Stimulated activated CD8-positive, alpha-beta memory T cell treated with anti-CD3 and anti-CD28 coated beads, Interleukin-7, amount 100 ng/mL, for 24 hours (primary cell): Measurements from ENCODE around the gene NHEJ1.
A peak's percentile ranks its signal among the peaks of the same experiment; 100 is the strongest.

Experiments
- DNase-seq: peaks from one replicate; pipeline ENCODE4 v3.0.0-alpha.2; 2020; ENCODE audit warnings: low read depth

NHEJ1 gene

DNA sequence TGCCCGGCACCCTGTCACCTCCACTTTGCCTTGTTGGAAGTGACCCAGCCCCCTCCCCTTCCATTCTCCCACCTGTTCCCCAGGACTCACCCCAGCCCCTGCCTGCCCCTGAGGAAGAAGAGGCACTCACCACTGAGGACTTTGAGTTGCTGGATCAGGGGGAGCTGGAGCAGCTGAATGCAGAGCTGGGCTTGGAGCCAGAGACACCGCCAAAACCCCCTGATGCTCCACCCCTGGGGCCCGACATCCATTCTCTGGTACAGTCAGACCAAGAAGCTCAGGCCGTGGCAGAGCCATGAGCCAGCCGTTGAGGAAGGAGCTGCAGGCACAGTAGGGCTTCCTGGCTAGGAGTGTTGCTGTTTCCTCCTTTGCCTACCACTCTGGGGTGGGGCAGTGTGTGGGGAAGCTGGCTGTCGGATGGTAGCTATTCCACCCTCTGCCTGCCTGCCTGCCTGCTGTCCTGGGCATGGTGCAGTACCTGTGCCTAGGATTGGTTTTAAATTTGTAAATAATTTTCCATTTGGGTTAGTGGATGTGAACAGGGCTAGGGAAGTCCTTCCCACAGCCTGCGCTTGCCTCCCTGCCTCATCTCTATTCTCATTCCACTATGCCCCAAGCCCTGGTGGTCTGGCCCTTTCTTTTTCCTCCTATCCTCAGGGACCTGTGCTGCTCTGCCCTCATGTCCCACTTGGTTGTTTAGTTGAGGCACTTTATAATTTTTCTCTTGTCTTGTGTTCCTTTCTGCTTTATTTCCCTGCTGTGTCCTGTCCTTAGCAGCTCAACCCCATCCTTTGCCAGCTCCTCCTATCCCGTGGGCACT is 21.9 kb upstream of the NHEJ1 start:
- DNase-seq: no peak

DNA sequence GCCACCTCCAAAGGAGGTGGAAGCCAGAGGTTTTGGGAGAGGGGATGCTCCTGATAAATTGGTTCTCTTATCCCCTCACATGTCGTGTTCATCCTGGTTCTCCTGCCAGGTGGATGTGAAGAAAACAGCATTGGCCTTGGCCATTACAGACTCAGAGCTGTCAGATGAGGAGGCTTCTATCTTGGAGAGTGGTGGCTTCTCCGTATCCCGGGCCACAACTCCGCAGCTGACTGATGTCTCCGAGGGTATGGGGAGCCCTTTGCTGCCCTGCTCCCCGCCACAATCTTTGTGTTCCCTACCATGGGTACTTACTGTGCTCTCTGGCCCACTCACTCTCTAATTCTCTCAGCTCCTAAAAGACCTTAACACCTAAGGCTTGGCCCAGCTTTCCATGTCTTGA is 20.9 kb upstream of the NHEJ1 start:
- DNase-seq: no peak

DNA sequence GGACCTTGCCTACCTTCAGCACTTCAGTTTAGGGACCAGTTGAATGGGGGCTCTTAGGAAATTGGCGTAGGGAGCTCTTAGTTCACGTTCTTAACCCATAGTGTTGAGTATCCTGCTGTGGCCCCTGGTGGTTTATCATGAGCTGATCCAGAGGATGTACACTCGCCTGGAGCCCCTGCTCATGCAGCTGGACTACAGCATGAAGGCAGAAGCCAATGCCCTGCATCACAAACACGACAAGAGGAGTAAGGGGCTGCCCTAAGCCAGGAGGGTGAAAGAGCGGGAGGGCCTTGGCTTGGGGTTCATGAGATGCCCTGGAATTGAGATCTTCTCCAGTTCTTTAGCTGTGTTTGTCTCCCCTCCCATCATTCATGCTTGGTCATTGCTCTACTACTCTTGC is 20.3 kb upstream of the NHEJ1 start:
- DNase-seq: no peak

DNA sequence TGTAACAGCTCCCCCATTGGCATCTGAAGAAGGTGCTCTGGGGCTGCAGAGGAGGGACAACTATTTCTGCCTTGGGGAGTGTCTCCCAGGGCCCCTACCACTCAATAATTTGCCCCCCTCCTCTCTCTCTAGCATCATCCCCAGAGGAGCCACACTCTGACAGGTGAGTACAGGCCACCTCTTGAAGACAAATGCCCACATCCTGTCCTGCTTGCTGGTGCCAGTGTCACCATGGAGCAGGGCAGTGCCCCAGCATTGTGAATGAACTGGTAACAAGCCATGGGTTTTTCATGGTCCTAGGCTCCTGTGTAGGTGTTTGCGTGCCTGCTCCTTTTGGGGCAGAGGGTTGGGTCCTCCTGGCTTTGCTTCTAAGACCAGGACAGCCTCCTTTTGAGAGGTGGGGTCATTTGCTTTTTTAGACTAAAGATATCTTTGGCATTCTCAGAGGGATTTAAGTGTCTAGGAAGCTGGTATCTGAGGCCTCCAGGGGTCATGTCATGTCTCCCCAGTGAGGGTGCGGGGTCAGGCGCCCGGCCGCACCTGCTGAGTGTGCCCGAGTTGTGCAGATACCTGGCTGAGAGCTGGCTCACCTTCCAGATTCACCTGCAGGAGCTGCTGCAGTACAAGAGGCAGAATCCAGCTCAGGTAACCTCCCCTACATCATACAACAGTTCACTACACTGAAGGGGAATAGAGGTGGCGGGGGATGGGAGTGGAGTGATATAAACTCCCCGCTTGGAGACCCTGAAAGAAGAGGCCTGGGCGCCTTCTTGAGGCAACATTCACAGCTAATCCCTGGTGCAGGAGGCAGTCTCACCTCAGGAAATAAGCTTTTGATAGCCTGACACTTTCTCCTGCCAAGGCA is 19.2 kb upstream of the NHEJ1 start:
- DNase-seq: no peak

DNA sequence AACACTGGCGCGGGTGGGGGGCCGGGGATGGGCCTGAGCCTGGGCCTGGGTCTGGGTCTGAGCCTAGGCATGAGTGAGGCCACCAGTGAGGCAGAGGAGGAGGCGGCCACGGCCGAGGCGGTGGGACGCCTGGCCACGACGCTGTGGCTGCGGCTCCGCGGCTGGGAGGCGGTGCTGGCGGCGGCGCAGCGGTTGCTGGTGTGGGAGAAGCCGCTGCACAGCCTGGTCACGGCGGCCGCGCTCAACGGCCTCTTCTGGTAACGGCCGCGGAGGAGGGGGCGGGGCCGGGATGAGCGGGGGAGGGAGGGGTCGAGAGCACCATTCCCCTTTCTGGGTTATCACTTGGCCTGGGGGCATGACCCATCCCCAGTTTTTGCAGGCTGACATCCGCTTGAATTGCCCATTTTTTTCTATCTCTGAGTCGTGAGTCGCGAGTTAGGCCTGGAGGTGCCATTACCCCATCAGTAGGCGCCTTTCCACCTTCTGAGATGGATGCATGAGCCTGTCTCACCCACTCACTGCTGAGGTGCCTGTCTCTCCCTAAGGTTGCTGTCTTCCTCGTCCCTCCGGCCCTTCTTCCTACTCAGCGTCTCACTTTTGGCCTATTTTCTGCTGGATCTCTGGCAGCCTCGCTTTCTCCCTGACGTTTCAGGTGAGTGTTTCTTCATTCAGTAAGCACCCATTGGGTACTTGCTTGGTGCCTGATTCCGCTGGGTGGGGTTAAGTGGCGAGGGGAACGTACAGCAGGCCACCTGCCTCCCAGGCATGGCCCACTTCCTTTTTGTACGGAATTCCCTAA is 18.0 kb upstream of the NHEJ1 start:
- peak; percentile 10 for DNase-seq

DNA sequence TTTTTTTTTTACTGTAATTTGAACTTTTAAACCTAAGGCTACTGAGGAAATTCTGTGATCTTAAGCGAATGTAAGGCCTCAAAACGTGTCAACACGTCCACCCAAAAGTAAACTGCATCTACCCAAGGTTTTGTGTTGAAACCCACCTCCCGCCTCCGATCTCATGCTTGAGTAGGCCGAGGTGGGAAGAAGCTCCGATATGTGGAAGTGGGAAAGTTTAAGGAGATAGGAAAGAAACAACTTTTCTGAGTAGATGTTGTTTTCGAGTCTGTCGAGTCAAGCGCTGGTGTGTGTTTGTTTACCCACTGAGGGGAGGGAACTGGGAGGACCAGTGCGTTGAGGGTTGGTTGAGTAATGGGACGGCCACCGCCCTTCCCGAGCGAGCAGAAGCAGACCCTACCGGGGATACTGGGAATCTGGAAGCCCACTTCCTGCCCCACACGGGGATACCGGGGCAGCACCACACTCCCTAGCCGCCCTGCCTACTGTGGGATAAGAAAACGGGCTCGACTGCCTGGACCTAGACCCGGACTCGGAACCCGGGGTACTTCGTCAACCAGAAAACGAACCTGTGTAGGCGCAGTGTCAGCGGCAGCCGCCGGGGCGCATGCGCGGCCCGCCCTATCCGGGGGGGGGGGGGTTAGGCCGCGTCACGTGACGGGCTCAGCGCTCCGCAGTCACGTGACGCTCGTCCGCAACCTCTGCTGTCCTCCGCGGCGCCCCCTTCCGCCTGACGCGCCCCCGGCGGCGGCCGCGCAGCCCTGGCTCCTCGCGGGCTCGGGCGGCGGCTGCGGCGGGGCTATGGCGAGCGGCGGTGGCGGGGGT is 17.1 kb upstream of the NHEJ1 start, which contains the start of gene RETREG2:
TSS of gene RETREG2 (plus strand) at position 724 of the 825 bp plus-strand sequence. CDS start at position 802, 78 bp downstream.
- DNase-seq: peak; percentile 41

DNA sequence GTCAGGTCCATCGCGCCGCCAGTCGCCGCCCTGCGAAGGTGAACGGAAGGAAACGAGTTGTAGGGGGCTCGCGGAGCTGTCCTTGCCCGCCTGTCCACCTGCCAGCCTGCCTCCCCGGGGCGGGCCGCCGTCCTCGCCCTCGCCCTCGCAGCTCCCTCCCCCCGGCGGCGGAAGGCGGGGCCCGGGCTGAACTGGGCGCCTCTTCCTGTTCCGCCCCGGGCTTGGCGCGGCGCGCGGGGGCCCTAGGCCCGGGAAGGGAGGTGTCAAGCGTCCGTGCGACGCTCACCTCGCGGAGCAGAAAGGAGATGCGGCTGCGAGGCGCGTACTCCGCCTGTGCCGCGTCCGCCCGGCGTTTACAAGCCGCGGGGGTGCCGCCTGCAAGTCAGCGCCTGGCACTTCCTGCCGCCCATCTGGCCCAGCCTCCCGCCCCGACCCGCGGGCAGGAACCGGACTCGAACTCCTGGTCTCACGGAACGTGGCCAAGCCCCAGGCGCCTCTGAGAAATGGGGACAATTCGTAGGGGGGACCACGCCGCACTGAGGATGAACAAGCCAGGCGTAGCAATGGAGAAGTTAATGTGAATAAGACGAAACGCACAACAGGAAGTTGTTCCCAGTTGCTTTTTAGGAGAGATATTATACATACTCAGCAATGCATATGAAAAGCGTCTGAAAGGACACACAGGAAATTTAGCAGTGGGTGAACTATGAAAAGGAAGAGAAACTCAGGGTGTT is 16.4 kb upstream of the NHEJ1 start, which contains the start of gene CNPPD1:
TSS of gene CNPPD1 (minus strand) at position 108 of the 734 bp plus-strand sequence. CDS start at position 11, 97 bp downstream.
- DNase-seq: peak; percentile 71

DNA sequence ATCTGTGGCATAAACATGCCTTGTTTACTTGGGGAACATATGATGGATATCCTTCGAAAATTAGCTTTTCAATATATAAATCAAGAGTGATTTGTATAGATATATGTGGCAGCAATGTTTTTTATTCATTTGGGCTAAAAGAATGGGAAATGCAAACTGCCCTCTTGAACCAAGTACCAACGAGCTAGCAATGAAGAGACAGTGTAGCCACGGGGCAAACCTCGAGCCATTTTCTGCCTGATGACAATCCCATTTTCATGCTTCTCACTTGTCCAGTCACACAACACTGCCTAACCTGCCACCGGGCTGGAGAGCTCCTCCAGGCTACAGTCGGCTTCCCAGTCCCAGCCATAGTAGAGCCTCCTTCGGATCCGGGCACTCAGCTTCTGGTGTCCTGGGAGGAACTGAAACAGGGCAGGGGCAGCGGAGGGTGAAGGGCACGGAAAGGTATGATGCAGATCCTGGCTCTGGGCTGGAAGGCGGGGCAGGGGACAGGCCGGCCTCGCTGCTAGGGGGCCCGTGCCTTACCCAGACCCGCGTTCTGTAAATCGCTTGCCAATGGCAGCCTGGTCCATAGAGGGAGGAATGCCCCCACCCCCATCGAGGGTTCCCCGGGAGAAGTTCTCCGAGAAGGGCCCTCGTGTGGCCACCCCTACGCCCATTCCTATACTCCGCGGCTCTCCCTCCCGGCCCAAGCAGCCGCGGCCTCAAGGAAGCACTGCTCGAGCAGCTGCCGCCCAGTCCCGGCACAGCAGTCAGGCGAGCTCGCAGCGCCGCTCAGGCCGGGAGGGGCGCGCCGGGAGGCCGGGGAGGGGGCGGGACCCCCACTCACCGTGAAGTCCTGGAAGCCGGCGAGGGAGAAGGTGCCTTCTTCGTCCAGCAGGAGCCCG is 15.6 kb upstream of the NHEJ1 start:
- peak; percentile 8 for DNase-seq

DNA sequence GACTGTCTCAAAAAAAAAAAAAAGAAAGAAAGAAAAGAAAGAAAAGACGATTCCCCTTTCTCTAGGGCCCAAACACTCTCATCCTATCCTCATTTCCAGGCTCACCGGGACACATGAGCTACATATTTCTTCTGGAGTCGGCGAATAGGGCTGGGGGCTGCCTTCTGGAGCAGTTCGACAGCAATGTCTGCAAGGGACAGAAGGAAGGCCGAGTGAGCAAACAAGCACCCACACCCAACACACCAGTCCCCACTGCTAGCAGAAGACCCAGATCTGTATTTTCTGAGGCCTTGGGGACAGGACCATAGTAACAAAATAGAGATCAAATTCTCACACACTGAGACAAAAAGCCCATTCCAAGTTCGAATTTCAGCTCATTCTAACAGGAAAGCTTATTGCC is 14.9 kb upstream of the NHEJ1 start:
- no peak for DNase-seq

DNA sequence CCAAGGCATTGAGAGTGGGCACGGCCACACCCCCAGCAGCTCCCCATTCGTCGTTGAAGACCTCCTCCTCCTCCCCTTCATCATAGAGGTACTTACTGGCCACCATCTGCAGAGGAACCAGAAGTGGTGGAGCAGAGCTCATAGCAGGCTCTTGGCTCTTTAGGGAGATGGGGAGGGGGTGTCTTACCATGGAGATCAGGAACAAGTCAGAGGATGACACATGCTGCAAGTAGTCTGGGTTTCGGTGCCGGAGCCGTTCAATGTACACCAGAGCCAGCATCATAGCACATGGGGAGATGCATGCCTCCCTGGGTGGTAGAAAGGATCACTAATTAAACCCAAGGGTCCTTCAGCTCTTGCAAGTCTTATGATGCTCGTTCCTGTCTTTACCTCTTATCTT is 14.2 kb upstream of the NHEJ1 start:
- DNase-seq: no peak

DNA sequence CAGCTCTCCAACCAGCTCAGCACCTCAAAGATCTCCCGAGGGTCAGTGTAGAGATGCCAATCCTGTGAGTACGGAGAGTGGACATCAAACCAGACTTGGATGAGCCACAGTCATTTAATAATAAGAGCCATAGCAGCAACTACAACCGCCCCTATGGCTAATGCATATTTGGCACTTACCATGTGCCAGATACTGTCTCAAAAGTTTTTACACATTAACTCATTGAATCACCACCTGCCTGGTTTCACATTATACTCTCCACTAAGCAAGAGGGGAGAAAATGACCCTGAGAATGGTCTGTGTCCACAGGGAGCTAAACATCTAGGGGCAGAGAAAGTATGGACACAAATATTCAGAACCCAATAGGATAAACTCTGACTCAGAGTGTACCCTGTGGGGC is 13.5 kb upstream of the NHEJ1 start:
- DNase-seq: no peak

DNA sequence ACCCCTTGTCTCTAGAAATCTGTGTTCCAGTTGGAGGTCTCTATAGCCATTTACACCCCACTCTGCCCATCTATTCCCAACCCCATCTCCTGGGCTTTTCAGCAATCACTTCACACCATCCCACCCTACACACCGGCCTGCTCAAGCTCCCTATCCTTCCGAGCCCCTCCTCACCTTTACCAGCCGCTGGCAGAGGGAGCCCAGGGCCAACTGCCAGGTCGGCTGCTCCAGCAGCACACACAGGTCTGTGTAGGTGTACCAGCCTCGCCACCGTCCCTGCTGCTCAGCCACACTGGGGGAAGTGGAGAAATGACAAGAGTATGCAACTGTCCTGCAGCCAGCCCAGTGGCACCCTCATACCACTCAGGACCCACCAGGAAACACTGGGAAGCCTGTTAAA is 12.6 kb upstream of the NHEJ1 start:
- DNase-seq: no peak

DNA sequence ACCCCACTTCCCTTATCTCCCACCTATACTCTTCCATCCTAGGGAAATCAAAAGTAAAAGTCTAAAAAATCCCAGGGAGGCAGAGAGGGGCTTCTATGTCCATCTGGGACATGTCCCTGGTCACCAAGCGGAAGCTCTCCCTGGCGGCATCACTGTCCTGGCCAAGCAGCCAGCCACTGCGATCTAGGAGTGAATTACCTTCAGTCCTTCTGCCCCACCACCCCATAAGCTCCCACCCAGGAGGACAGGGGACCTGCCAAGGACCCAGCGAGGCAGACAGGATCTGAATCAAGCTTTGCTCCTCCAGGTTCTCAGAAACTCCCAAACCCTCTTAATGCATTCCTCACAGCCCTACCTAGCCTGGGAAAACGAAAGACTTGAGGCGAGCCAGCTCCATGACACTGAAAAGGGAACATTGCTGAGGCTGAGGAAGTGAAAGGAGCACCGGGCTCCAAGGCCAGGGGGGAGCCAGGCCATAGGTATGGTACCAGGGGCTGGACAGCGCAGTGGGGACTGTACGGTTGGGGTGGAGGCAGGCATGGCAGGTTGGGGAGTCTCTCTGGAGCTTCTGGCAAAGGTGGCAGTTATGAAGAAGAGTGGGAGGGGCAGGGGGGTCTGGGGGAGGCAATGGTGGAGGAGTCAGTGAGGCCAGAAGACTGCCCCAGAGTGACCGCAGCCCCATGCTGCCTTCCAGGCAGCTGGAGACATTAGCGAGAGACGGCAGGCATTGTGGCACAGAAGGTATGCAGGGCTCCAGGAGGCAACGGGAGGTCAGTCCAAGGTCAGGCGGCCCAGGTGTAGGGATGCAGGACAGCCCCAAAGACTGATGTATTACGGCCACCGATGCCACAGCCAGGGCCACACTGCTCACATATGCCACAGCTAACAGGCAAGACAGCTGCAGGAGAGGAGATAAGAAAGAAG is 11.9 kb upstream of the NHEJ1 start:
- no peak for DNase-seq

DNA sequence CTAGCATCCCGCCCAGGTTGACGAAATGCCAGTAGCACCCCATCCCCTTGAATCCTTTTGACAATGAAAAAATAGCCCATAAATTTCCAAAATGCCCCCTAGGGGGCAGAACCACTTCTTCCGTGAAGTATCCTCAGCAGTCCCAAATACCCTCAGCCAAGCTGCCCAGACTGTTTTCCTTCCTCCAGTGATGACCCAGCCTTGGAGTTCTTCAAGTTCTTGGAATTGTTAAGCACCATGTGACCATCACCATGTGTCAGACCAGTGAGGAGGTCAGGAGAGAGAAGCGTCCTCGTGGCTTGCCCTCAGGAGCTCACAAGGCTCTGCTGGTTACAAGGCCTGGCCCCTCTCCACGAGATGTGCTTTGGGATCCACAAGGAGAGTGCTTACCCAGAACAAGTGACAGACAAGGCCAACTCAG is 10.6 kb upstream of the NHEJ1 start:
- DNase-seq: no peak

DNA sequence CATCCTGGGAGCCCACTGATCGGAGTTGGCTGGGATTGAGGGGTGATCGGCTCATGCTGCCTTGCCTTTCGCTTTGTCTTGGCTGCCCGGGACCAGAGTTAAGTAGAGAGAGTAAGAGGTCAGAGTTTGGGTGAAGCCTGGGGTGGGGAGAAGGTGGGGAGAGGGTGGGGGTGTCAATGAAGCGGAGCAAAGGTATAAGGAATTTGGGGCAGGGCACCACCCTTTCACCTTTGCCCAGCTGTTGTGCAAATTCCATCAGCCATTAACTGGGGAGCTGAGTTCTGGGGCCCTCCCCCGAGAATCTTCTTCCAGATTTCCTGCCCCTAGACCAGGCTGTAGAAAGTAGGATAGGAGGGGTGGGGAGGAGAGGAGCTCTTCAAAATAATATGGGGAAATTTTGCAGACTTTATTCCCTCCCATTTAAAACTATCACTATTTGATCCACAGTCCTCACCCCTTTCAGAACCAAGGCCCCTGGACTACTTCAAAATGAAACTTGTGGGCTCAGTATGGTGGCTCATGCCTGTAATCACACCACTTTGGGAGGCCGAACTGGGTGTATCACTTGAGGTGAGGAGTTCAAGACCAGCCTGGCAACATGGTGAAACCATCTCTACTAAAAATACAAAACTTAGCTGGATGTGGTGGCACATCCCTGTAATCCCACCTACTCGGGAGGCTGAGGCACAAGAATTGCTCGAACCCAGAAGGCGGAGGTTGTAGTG is 9.5 kb upstream of the NHEJ1 start, which contains the start of gene SLC23A3:
TSS of gene SLC23A3 (minus strand) at position 100 of the 725 bp plus-strand sequence. CDS start at position 55, 45 bp downstream.
- no peak for DNase-seq

DNA sequence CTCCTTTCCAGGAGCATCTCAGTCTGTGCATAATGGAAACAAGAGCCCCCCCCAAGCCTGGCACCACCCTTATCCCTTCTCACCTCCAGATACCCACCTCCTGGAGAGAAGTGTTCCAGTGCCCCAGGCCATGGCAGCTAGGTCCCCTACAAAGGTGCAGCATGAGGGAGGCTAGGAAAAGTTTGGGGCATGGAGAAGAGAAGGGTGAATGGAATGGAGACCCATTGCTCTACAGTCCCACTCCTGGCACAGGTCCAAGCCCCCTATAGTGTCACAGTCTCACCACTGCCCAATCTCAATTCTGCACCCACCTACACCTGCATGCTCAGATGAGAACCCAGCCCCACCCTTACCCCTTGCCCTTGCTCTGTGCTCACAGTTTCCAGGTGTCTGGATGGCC is 8.3 kb upstream of the NHEJ1 start:
- no peak for DNase-seq

DNA sequence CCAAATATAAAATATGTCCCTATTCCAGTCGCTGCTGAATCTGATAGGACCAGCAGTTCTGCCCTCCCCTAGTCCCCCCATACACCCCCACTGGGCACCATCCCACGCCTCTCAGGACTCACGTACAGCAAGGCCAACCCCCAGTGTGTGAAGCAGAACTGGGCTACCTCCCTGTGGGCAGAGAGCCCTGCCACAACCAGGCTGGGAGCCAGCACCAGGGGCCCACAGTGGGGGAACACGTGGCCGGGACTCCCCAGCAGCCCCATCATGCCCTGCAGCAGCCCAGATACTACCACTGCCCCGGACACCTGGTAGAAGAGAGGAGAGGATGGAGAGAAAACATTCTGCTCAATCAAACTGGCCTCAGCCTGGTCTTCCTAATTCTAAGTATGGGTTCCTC is 7.9 kb upstream of the NHEJ1 start:
- DNase-seq: no peak

DNA sequence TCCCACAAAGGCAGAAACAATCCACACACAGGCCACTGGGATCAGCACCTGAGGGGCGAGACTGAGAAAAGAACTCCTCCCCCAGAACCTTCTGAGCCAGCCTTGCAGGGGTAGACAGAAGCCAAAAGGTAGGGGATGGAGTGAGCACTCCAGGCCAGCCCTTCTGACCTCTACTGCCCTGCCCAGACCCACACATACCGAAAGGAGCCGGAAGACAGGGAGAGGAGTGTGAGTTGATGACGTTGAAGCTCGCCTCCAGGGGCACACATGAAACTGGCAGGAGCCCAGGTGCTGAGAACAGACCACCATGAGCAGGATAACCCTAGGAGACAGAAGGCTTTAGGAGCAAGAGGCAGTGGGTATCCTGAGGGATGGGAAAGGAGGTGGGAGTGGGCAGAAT is 7.4 kb upstream of the NHEJ1 start:
- DNase-seq: no peak
